Type B pancreatic cell (in vitro differentiated cells): ENCODE data around the gene METRN. TPM values are rescaled to one million over a fixed set of nuclear protein-coding genes. Genes with fewer than 3 reads are reported as not detected.
"Not testable (repeated sequence)": the region's sequence is repeated elsewhere in the genome, so short reads cannot be mapped to it uniquely, and the experiment has no call there.

ENCODE experiments used
- DNase-seq: peaks from one replicate; pipeline ENCODE4 v3.0.0; 2021; ENCODE audit warnings: mixed read lengths; ENCODE audit not compliant: unreplicated experiment; ENCODE audit errors: extremely low spot score
- H3K27ac Mint-ChIP-seq: 2 replicates; pipeline ENCODE4 v1.8.0; 2021; ENCODE audit warnings: mild to moderate bottlenecking, mixed read lengths
- H3K27me3 Mint-ChIP-seq: 2 replicates; pipeline ENCODE4 v1.8.0; 2021; ENCODE audit warnings: mixed read lengths
- H3K36me3 Mint-ChIP-seq: 2 replicates; pipeline ENCODE4 v1.8.0; 2021; ENCODE audit warnings: mixed read lengths
- H3K4me1 Mint-ChIP-seq: one replicate; pipeline ENCODE4 v1.8.0; 2021; ENCODE audit warnings: mixed read lengths; ENCODE audit not compliant: unreplicated experiment
- H3K4me3 Mint-ChIP-seq: 2 replicates; pipeline ENCODE4 v1.8.0; 2021; ENCODE audit warnings: mild to moderate bottlenecking, mixed read lengths
- H3K9me3 Mint-ChIP-seq: 2 replicates; pipeline ENCODE4 v1.8.0; 2021; ENCODE audit warnings: mixed read lengths
- total RNA-seq: library from RNA; stranded (reverse); gene quantifications from 2 replicates; pipeline ENCODE4 v1.2.1, GENCODE V29; 2021; ENCODE audit warnings: low replicate concordance
- TF ChIP-seq, protein P1 (sequence below): fragments of 200-600 bp; sonication (generic); conservative IDR thresholded peaks from 2 replicates; pipeline ENCODE4 v1.5.0; 2021; ENCODE audit warnings: antibody characterized with exemption, mild to moderate bottlenecking

Gene METRN
- total RNA-seq, 1 donor from 2014 or later, result 97.1 TPM

DNA sequence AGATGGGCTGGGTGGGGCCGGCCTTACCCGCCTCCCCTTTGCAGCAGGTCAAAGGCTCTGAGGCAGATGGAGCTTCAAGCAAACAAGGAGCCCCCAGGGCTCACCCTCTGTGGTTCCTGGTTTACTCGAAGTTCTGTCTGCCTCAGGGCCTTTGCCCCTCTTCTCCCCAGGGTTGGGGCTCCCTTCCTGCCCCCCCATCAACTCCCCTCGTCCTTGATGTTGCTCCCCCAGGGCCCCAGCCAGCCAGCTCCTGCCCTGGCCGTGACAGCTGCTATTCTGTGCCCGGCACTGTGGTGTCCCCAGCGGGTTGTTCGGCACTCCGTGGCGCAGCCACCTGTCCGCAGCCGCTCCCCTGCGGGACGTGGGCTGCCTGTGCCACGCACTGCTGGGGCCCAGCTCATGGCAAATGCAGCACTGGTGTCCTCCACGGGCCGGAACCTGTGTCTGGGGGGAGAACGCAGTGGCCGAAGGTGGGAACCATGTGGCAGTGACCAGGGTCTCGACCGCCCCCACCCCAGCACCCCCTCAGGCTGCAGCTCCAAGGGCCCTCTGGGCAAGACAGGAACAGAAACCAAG, 4.3 kb upstream of the METRN start:
- Mint-ChIP-seq H3K36me3 (no peaks in the 10 kb centered on the region), H3K27me3 (peaks cover 50% of the 10 kb centered on the region)

DNA sequence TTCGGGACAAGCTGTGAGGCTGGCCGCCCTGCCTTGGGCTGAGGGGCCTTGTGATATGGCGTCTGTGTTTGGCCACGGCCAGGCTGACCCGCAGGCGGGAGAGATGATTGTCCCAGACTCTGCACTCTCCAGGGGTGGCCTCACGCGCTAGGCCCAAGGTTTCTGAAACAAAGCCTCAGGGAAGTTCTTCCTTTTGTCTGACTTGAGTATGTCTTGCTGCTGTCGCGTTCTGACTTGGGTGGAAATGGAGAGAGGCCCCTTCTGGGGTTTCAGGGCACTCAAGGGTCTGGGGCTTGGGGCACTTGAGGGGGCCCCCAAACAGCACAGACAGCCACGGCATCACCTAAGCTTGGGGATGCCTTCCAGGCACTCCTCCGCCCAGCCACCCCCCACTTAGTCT, 3.8 kb upstream of the METRN start:
- Mint-ChIP-seq H3K9me3 (no peaks in the 10 kb centered on the region), H3K27ac (no peak overlapping the region), H3K27me3 (peaks cover 53% of the 10 kb centered on the region), H3K36me3 (no peaks in the 10 kb centered on the region), H3K4me1 (peaks cover 4% of the 10 kb centered on the region), H3K4me3 (no peak overlapping the region)
- no peak for DNase-seq
- TF ChIP-seq, protein P1, sequence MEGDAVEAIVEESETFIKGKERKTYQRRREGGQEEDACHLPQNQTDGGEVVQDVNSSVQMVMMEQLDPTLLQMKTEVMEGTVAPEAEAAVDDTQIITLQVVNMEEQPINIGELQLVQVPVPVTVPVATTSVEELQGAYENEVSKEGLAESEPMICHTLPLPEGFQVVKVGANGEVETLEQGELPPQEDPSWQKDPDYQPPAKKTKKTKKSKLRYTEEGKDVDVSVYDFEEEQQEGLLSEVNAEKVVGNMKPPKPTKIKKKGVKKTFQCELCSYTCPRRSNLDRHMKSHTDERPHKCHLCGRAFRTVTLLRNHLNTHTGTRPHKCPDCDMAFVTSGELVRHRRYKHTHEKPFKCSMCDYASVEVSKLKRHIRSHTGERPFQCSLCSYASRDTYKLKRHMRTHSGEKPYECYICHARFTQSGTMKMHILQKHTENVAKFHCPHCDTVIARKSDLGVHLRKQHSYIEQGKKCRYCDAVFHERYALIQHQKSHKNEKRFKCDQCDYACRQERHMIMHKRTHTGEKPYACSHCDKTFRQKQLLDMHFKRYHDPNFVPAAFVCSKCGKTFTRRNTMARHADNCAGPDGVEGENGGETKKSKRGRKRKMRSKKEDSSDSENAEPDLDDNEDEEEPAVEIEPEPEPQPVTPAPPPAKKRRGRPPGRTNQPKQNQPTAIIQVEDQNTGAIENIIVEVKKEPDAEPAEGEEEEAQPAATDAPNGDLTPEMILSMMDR, result no peak

More for the DNA sequence above, 4.3 kb upstream of the METRN start:
- DNase-seq, result no peak
- Mint-ChIP-seq H3K27ac (no peak overlapping the region), H3K4me1 (peaks cover 4% of the 10 kb centered on the region), H3K4me3 (peak overlapping the region; percentile 52), H3K9me3 (no peaks in the 10 kb centered on the region)
- TF ChIP-seq, protein P1, result no peak

DNA sequence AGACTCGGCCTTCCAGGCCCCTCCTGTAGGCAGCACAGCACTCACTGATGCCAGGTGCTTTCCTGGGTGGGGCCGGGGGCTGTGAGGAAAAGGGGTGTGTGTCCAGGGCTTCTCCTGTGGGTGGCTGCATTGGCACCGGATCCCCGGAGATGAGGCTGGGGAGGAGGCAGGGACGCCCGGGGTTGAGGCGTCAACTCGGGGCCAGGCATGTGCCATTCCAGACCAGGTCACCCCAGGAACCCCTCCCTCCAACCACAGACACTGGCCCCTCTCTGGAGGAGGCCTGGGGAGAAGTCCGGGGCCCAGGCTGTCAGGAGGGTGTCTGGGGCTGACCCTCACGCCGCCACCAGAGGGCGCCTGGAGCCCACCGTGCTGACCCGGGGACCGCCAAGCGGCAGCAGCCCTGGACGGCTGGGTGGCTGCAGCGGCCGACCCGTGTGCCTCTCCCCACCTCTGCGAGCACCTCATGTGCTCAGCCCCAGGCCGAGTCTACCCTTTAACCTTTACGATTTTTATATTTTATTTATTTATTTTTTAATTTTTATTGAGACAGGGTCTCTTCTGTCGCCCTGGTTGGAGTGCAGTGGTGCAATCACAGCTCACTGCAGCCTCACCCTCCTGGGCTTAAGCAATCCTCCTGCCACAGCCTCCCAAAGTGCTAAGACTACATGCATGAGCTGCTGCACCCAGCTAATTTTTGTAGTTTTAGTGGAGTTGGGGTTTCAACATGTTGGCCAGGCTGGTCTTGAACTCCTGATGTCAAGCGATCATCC, 3.2 kb upstream of the METRN start:
- TF ChIP-seq, protein P1, result peak; percentile 98
- peak; percentile 88 for DNase-seq
- Mint-ChIP-seq H3K4me3 (no peak overlapping the region), H3K9me3 (no peaks in the 10 kb centered on the region), H3K27ac (no peak overlapping the region), H3K4me1 (peaks cover 8% of the 10 kb centered on the region), H3K36me3 (no peaks in the 10 kb centered on the region), H3K27me3 (peaks cover 47% of the 10 kb centered on the region)

DNA sequence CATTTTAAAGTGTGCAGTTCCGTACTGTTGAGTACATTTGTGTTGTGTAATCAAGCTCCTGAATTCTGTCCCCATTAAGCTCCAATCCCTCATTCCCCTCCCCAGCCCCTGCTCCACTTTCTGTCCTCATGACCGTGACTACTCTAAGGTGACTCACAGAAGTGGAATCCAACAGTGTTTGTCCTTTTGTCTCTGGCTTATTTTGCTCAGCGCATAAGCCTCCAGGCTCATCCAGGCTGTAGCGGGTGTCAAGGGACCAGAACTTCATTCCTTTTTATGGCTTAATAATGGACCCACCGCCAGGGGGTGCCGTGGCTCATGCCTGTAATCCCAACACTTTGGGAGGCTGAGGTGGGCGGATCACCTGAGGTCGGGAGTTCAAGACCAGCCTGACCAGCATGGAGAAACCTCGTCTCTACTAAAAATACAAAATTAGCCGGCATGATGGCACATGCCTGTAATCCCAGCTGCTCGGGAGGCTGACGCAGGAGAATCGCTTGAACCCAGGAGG, 2.1 kb upstream of the METRN start:
- Mint-ChIP-seq H3K4me3 (peak overlapping the region; percentile 44), H3K27me3 (peaks cover 38% of the 10 kb centered on the region), H3K27ac (peak overlapping the region; percentile 78)
- not testable (repeated sequence) for H3K9me3 Mint-ChIP-seq, DNase-seq, H3K36me3 Mint-ChIP-seq, H3K4me1 Mint-ChIP-seq
- TF ChIP-seq, protein P1, result peak; percentile 69

DNA sequence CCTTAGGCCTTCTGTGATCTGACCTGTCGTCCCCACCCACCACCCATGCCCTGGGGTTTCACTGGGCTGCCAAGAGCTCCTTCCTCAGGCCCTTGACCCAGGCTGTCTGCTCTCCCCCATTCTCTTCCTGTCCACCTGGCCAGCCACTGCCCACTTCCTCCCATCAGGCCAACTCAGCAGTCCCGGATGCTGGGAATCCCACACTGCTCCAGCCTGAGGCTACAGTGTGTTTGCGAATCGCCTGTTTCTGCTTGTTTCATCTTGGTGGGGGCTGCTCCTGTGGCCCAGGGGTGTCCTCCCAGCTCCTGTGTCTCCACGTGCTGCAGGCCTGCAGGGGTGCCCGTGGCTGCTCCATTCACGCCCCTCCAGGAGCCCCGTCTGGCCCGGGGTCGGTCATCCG, 839 bp upstream of the METRN start:
- peaks cover 25% of the 10 kb centered on the region for H3K27me3 Mint-ChIP-seq
- H3K9me3 Mint-ChIP-seq, result no peaks in the 10 kb centered on the region
- no peak overlapping the region for H3K27ac Mint-ChIP-seq
- no peaks in the 10 kb centered on the region for H3K36me3 Mint-ChIP-seq
- no peak for DNase-seq
- H3K4me1 Mint-ChIP-seq, result peaks cover 13% of the 10 kb centered on the region
- TF ChIP-seq, protein P1, result no peak
- H3K4me3 Mint-ChIP-seq, result no peak overlapping the region
